HG03159 (cell line): ENCODE measurements around the gene NFATC1.
A peak's percentile ranks its signal among the peaks of the same experiment; 100 is the strongest.

Experiments used
- ATAC-seq: cut with Tn5 transposase; IDR thresholded peaks from one replicate; pipeline ENCODE4 v1.9.1; 2021; ENCODE audit warnings: mild to moderate bottlenecking, moderate library complexity; ENCODE audit not compliant: unreplicated experiment

Gene NFATC1

GRCh38 chr18:79516441-79516931, 120.8 kb downstream of the NFATC1 start:
- ATAC-seq: no peak

GRCh38 chr18:79517341-79517740, 121.6 kb downstream of the NFATC1 start:
- no peak for ATAC-seq

GRCh38 chr18:79518028-79518682, 122.4 kb downstream of the NFATC1 start:
- ATAC-seq: no peak

GRCh38 chr18:79518683-79519128, 123.0 kb downstream of the NFATC1 start:
- ATAC-seq: no peak

- ATAC-seq: peak; percentile 31
These were observed 124.2 kb downstream of the NFATC1 start for GRCh38 chr18:79519751-79520477.

GRCh38 chr18:79520478-79521390, 125.0 kb downstream of the NFATC1 start:
- no peak for ATAC-seq

- no peak for ATAC-seq
These were observed 125.9 kb downstream of the NFATC1 start for GRCh38 chr18:79521416-79522205.

- ATAC-seq: no peak
These were observed 126.9 kb downstream of the NFATC1 start for GRCh38 chr18:79522451-79523205.

GRCh38 chr18:79523206-79523735, 127.5 kb downstream of the NFATC1 start:
- ATAC-seq: peak; percentile 33

- ATAC-seq: peak; percentile 52
These were observed 128.0 kb downstream of the NFATC1 start for GRCh38 chr18:79523736-79524180.

- ATAC-seq: peak; percentile 37
These were observed 128.7 kb downstream of the NFATC1 start for GRCh38 chr18:79524181-79525078.

- ATAC-seq: no peak
These were observed 130.1 kb downstream of the NFATC1 start for GRCh38 chr18:79525556-79526467.

- ATAC-seq: no peak
These were observed 131.0 kb downstream of the NFATC1 start for GRCh38 chr18:79526468-79527460.

- ATAC-seq: no peak
These were observed 132.1 kb downstream of the NFATC1 start for GRCh38 chr18:79527656-79528315.

GRCh38 chr18:79528316-79528695, 132.6 kb downstream of the NFATC1 start:
- no peak for ATAC-seq

GRCh38 chr18:79528846-79529245, 133.1 kb downstream of the NFATC1 start:
- ATAC-seq: no peak
